Effector memory CD4-positive, alpha-beta T cell (primary cell): ENCODE measurements around the gene DOCK4.

Experiments
- DNase-seq, 3 donors: peaks; one replicate each; pipeline ENCODE4 v3.0.0-alpha.2; 2020
- H3K27ac ChIP-seq: 2 replicates; pipeline ENCODE4 v1.7.0; 2013; ENCODE audit warnings: mild to moderate bottlenecking, low read length, moderate library complexity; ENCODE audit not compliant: insufficient read depth, poor library complexity, severe bottlenecking
- H3K27me3 ChIP-seq: replicated peaks from 2 replicates; pipeline ENCODE4 v1.7.0; 2013; ENCODE audit warnings: mild to moderate bottlenecking, low read length; ENCODE audit not compliant: insufficient read depth, control insufficient read depth, poor library complexity, severe bottlenecking
- H3K36me3 ChIP-seq: 2 replicates; pipeline ENCODE4 v1.7.0; 2013; ENCODE audit warnings: mild to moderate bottlenecking, low read length, moderate library complexity; ENCODE audit not compliant: control insufficient read depth, insufficient read depth
- H3K4me1 ChIP-seq: 2 replicates; pipeline ENCODE4 v1.7.0; 2013; ENCODE audit warnings: low read length, mild to moderate bottlenecking; ENCODE audit not compliant: control insufficient read depth, insufficient read depth, poor library complexity, severe bottlenecking
- H3K4me3 ChIP-seq: 2 replicates; pipeline ENCODE4 v1.7.0; 2013; ENCODE audit warnings: low read length, low read depth, mild to moderate bottlenecking; ENCODE audit not compliant: insufficient read depth, poor library complexity, severe bottlenecking
- H3K9me3 ChIP-seq: 2 replicates; pipeline ENCODE4 v1.7.0; 2013; ENCODE audit warnings: mild to moderate bottlenecking, low read length, moderate library complexity; ENCODE audit not compliant: control insufficient read depth

The DOCK4 gene

DNA sequence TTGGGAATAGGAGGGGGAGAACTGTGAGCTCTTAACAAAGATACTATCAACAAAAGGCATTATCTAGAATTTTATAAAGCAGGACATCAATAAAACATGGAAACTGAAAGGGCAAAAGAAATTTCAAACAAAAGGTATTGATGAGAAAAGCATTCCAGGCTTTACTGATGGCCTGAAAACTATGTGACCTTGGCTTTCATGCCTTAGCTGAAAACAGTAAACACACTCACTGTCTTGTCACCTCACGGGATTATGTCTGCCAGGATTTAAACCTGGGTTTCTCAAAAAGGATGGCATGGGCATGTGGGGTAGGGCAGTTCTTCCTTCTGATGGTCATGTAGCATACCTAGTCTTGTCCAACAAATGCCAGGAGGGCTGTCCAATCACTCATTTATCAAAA is 22.9 kb downstream of the DOCK4 start:
- no peak overlapping the region for H3K27ac ChIP-seq
- DNase-seq = no peak
- H3K9me3 ChIP-seq = no peaks in the 10 kb centered on the region
- no peaks in the 10 kb centered on the region for H3K27me3 ChIP-seq
- no peaks in the 10 kb centered on the region for H3K36me3 ChIP-seq
- H3K4me3 ChIP-seq = no peak overlapping the region
- H3K4me1 ChIP-seq = no peaks in the 10 kb centered on the region

DNA sequence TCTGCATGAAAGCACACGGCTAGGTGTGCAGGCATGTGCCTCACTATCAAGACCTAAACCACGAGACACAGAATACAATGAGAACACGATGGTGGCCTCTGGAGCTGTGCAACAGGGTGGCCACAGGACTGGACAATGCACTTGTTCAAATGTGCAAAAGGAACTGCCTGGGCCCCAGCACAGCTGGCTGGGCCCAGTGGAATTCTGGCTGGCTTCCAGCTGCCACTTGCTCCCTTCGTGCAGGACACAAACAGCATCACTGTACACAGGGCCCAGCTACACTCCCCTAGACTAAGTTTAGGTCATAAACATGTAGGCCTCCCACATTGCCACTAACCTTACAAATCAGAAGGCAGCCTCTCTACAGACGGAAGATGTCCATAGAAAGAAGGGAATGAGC is 23.4 kb downstream of the DOCK4 start:
- no peaks in the 10 kb centered on the region for H3K27me3 ChIP-seq
- H3K9me3 ChIP-seq = no peaks in the 10 kb centered on the region
- H3K4me3 ChIP-seq = no peak overlapping the region
- H3K4me1 ChIP-seq = no peaks in the 10 kb centered on the region
- no peak overlapping the region for H3K27ac ChIP-seq
- no peaks in the 10 kb centered on the region for H3K36me3 ChIP-seq
- DNase-seq = no peak

DNA sequence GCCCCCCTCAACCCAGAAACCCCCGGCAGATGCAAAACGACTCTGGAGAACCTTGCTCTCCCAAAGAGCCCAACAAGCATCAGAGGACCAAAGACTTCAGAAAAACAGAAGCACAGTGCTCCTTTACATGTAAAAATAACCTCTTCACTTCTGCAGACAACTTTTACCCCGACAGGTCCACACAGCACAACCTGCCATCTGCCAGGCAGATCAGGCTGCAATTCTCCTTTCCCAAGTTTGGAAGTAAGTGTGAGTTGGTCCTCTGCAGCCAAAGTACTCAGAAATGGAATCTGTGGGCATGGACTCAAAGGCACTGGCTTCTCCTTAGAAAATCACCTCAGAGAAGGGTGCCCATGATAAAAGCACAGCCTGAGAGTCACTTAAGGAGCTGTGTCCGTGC is 26.0 kb downstream of the DOCK4 start:
- H3K9me3 ChIP-seq = no peaks in the 10 kb centered on the region
- H3K4me3 ChIP-seq = no peak overlapping the region
- no peaks in the 10 kb centered on the region for H3K4me1 ChIP-seq
- no peak for DNase-seq
- no peaks in the 10 kb centered on the region for H3K36me3 ChIP-seq
- no peaks in the 10 kb centered on the region for H3K27me3 ChIP-seq
- no peak overlapping the region for H3K27ac ChIP-seq

DNA sequence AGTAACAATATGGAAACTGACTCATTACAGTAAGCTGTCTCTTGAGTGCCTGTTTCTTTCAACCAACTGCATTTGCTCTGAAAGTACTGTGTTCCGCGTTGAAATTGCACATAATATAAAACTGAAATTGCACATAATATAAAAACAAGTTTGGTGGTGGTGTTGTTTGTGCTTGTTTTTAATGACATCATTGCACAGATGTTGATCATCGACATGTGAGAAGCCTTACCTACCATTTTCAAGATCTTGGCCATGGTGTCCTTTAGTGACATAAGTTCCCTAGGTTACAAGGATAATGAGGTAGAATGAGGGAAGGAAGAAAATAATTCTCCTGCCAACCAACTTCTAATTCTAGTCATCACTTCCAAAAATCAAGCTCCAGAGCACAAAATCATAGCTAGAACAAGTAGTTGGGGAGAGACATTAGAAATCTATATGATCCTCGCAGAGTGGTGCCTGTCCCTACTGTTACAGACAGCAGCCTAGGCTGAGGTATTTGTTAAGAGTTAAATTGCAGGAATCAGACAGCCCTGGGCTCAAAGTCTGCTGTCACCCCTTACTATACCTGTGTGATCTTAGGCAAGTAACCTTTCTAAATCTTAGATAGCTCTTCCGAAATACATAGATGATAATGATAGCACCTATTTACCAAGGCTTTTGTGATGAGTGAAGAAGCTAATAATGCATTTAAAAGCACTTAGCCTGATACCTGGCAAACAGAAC is 29.3 kb downstream of the DOCK4 start:
- no peaks in the 10 kb centered on the region for H3K4me1 ChIP-seq
- H3K4me3 ChIP-seq = no peak overlapping the region
- DNase-seq = no peak
- no peaks in the 10 kb centered on the region for H3K27me3 ChIP-seq
- H3K36me3 ChIP-seq = no peaks in the 10 kb centered on the region
- H3K9me3 ChIP-seq = no peaks in the 10 kb centered on the region
- no peak overlapping the region for H3K27ac ChIP-seq

DNA sequence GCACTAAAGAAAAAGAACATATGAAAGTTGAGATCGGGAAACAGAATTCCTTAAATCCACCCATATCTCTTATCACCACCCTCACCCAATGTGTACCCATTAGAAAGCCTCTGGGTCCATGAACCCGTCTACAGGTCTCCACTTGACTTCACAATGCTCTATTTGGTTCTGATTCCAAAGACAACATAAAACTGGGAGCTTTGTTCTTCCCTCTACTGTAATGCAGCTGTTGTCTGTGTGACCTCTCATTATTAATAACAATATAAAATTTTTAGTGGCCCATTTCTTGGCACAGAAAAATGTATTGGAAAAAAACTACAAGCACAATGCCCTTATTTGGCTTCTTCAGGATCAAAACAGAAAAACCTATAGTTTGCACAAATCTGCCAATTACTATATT is 30.0 kb downstream of the DOCK4 start:
- H3K4me1 ChIP-seq = no peaks in the 10 kb centered on the region
- DNase-seq = no peak
- H3K4me3 ChIP-seq = no peak overlapping the region
- H3K36me3 ChIP-seq = no peaks in the 10 kb centered on the region
- no peaks in the 10 kb centered on the region for H3K9me3 ChIP-seq
- no peak overlapping the region for H3K27ac ChIP-seq
- H3K27me3 ChIP-seq = no peaks in the 10 kb centered on the region

DNA sequence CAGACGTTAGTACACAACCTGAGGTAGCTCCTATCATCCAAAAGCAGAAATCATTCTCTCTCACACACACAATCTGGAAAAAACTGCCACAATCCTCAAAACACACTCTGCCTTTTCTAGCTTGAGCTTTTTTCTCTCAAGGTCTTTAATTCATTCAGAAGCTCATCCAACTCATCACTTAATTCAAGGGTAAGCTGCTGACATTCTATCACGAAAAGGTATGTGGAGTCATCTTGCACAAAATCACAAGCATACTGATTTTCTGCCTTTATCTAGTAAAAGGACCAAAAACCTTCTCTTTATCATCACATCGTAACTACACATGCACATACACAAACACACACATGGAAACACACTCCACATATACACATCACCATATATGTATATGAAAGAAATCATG is 32.0 kb downstream of the DOCK4 start:
- no peaks in the 10 kb centered on the region for H3K9me3 ChIP-seq
- DNase-seq = no peak
- H3K4me3 ChIP-seq = no peak overlapping the region
- H3K4me1 ChIP-seq = no peaks in the 10 kb centered on the region
- H3K36me3 ChIP-seq = no peaks in the 10 kb centered on the region
- no peaks in the 10 kb centered on the region for H3K27me3 ChIP-seq
- no peak overlapping the region for H3K27ac ChIP-seq

DNA sequence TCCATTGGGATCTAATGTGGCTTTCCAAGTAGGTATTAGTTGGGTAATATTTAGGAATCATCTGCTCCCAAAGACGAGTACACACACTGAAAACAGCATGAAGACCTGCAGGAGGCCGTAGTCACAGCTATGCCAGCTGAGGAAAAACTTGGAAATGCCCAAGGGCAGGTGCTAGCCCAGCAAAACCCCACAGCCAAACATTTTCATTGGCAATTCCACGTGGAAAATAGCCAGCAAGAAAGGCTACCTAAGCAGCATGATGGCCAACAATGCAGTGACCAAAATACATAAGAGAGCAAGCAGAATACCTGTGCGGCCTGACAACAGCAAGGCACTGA is 32.7 kb downstream of the DOCK4 start:
- DNase-seq = no peak
- Histone ChIP-seq H3K9me3 (no peaks in the 10 kb centered on the region), H3K27ac (no peak overlapping the region), H3K27me3 (no peaks in the 10 kb centered on the region), H3K4me3 (no peak overlapping the region), H3K4me1 (no peaks in the 10 kb centered on the region), H3K36me3 (no peaks in the 10 kb centered on the region)

DNA sequence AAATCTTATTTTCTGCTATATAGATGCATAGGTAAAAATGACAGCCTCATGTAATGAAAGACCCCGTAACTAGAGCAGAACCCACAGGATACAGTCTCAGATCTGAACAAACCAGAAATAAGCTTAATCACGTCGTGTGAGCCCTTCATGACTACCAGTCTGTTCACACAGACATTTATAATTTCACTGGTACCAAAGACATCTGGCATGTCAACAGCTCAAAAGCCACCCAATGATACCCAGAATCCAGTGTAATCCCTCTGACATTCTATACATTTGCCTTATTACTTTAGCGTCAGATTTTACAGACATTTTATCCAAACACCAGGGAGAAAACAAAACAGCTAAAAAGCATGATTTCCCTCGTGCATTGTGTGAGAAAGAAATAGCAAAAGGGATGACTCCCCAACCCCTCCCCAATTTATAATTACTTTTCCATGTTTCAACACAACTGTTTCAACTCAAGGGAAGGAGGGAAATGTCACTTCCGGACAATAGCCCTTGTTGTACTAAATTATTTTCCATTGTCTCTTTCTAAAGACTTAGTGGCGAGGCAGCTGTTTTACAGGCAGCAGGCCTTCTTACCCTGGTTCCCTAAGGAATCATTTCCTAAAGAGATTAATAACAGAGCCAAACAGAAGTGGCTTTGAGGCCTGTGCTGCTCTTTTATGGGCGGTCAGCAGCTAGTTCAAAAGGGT is 33.2 kb downstream of the DOCK4 start:
- H3K4me1 ChIP-seq = no peaks in the 10 kb centered on the region
- H3K27me3 ChIP-seq = no peaks in the 10 kb centered on the region
- no peaks in the 10 kb centered on the region for H3K36me3 ChIP-seq
- no peaks in the 10 kb centered on the region for H3K9me3 ChIP-seq
- DNase-seq = no peak
- no peak overlapping the region for H3K27ac ChIP-seq
- H3K4me3 ChIP-seq = no peak overlapping the region

DNA sequence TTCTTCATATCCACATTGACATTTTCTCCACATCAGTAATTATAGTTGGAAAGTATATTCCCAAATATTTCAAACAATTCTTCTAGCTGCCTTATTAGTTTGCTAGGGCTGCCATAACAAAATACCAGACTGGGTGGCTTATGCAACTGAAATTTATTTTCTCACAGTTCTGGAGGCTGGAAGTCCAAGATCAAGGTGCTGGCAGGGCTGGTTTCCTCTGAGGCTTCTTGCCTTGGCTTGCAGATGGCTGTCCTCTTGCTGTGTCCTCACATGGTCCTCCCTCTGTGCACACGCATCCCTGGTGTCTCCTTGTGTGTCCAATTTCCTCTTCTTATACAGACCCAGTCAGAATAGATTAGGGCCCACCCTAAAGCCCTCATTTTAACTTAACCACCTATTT is 34.5 kb downstream of the DOCK4 start:
- Histone ChIP-seq H3K4me1 (no peaks in the 10 kb centered on the region), H3K36me3 (no peaks in the 10 kb centered on the region), H3K27me3 (no peaks in the 10 kb centered on the region), H3K9me3 (no peaks in the 10 kb centered on the region), H3K4me3 (no peak overlapping the region), H3K27ac (no peak overlapping the region)
- DNase-seq = no peak

DNA sequence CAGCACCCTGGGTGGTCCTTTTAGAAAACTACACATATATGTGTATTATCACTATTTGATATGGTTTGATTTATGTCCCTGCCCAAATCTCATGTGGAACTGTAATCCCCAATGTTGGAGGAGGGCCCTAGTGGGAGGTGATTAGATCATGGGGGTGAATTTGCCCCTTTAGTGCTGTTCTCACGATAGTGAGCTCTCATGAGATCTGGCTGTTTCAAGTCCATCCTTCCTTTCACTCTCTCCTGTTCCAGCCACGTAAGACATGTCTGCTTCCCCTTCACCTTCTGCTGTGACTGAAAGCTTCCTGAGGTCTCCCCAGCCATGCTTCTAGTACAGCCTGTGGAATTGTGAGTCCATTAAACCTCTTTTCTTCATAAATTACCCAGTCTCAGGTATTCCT is 37.3 kb downstream of the DOCK4 start:
- H3K9me3 ChIP-seq = no peaks in the 10 kb centered on the region
- no peaks in the 10 kb centered on the region for H3K36me3 ChIP-seq
- no peak overlapping the region for H3K27ac ChIP-seq
- no peaks in the 10 kb centered on the region for H3K4me1 ChIP-seq
- H3K27me3 ChIP-seq = no peaks in the 10 kb centered on the region
- DNase-seq = no peak
- no peak overlapping the region for H3K4me3 ChIP-seq
